ENCODE results near the gene SP1. TPM values are rescaled to one million over a fixed set of nuclear protein-coding genes. Genes with fewer than 3 reads are reported as not detected.

The SP1 gene
- total RNA-seq, 4 donors from 2014 or later = 58.2 to 78.4 (median 62.0) TPM

DNA sequence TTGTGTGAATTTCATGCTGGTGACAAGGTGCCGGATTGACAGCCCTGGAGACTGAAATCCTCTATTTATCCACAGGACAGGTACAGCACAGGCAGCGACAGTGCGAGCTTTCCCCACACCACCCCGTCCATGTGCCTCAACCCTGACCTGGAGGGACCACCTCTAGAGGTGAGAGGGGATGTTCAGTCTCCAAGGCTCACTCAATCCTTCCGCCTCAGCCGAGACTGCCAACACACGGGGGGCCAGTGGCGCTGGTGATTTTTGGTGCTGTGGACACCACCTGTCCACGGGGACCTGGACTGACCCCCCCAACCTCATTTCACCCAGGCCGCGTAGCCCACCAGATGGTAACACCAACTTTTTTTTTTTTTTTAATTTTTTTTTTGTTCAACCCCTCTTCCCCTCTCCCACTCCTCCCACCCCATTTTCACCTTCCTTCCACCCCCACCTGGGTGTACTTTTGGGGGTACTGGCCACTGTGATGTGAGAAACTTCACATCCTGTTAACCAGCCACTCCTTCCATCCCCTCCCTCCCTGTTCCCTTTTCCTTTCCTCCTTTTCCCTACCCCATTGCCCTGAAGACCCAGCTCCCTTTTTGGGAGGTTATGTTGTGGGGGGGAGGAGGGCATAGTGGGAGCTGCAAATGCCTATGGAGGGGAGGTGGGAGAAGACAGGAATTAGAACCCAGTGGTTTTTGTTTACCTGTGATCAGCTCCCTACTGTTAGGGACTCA is 84.9 kb downstream of the SP1 start:
- intact Hi-C loops (cut with DNase I) = no loop called here
- H3K27me3 ChIP-seq = no peaks in the 10 kb centered on the region
- H3K27ac ChIP-seq = peak overlapping the region in 1 of 4 donors; percentile 4
- H3K9me3 ChIP-seq = no peaks in the 10 kb centered on the region
- no peak overlapping the region for H3K4me3 ChIP-seq
- TF ChIP-seq, protein P1, sequence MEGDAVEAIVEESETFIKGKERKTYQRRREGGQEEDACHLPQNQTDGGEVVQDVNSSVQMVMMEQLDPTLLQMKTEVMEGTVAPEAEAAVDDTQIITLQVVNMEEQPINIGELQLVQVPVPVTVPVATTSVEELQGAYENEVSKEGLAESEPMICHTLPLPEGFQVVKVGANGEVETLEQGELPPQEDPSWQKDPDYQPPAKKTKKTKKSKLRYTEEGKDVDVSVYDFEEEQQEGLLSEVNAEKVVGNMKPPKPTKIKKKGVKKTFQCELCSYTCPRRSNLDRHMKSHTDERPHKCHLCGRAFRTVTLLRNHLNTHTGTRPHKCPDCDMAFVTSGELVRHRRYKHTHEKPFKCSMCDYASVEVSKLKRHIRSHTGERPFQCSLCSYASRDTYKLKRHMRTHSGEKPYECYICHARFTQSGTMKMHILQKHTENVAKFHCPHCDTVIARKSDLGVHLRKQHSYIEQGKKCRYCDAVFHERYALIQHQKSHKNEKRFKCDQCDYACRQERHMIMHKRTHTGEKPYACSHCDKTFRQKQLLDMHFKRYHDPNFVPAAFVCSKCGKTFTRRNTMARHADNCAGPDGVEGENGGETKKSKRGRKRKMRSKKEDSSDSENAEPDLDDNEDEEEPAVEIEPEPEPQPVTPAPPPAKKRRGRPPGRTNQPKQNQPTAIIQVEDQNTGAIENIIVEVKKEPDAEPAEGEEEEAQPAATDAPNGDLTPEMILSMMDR (IDR thresholded peaks at IDR 0.05) = no peak
- TF ChIP-seq POLR2A (IDR thresholded peaks at IDR 0.05) = no peak
- 84 to 90% methylated on average over 11 of the region's 11 CpGs for WGBS, 2 donors
- no peak for DNase-seq
- H3K36me3 ChIP-seq = peaks cover 82 to 100% (median 87%) of the 10 kb centered on the region in 3 donors
- peaks cover 0 to 71% (median 25%) of the 10 kb centered on the region in 3 donors for H3K4me1 ChIP-seq

DNA sequence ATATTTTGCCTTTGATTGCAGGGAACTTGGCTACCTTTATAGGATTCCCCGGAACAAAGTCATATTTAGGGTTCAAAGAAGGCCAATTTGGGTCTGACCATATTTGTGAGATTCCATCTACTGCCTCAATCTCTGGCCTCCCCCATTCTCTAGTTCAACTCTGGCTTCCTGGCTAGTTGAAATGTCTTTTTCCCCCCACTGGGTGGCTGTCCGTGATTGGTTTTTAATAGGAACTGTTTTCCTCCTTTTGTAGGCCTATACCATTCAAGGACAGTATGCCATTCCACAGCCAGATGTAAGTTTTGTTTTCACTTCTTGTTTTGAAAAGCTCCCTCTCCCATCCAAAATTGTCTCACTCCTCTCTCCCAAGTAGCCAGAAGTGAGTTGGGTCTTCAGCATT is 85.7 kb downstream of the SP1 start:
- Histone ChIP-seq H3K4me3 (no peak overlapping the region), H3K9me3 (no peaks in the 10 kb centered on the region), H3K27me3 (no peaks in the 10 kb centered on the region), H3K36me3 (peaks cover 75 to 100% (median 87%) of the 10 kb centered on the region in 3 donors), H3K27ac (peak overlapping the region in 1 of 4 donors; percentile 4), H3K4me1 (peaks cover 0 to 67% (median 25%) of the 10 kb centered on the region in 3 donors)
- no peak for DNase-seq
- 52 to 58% methylated on average over 2 of the region's 2 CpGs for WGBS, 2 donors
- intact Hi-C loops (cut with DNase I) = no loop called here
- TF ChIP-seq POLR2A (IDR thresholded peaks at IDR 0.05) = no peak
- TF ChIP-seq, protein P1 (IDR thresholded peaks at IDR 0.05) = peak in 1 of 6 experiments; percentile 9

Other genes starting within 250 kb of the SP1 start
- 10 to 100 TPM in 2 of 4 donors, 1 to 10 TPM in 2; 6.9 to 21.2 (median 9.8) TPM for gene ZNF740, start 199.5 kb upstream of the SP1 start, total RNA-seq
- gene CSAD, start 199.3 kb upstream of the SP1 start, total RNA-seq = 10 to 100 TPM; 11.4 to 30.5 (median 15.7) TPM
- gene ITGB7, start 172.9 kb upstream of the SP1 start, total RNA-seq = 1 to 10 TPM; 4.2 to 7.2 (median 5.9) TPM
- gene RARG, start 148.0 kb upstream of the SP1 start, total RNA-seq = 100 to 1,000 TPM in 3 of 4 donors, 10 to 100 TPM in 1; 98.0 to 171 (median 125) TPM
- 10 to 100 TPM; 32.2 to 85.6 (median 48.0) TPM for gene ESPL1, start 111.9 kb upstream of the SP1 start, total RNA-seq
- 100 to 1,000 TPM; 203 to 638 (median 324) TPM for gene PFDN5, start 84.6 kb upstream of the SP1 start, total RNA-seq
- 10 to 100 TPM; 25.2 to 33.2 (median 28.3) TPM for gene MYG1, start 80.5 kb upstream of the SP1 start, total RNA-seq
- gene AAAS, start 58.6 kb upstream of the SP1 start, total RNA-seq = 10 to 100 TPM; 29.4 to 33.9 (median 30.0) TPM
- not detected for gene SP7, start 43.8 kb upstream of the SP1 start, total RNA-seq
- under 1 TPM in 1 of 4 donors, not detected in 3; 0.76 TPM for gene AMHR2, start 43.7 kb downstream of the SP1 start, total RNA-seq
- 10 to 100 TPM; 24.9 to 72.9 (median 51.1) TPM for gene PRR13, start 61.6 kb downstream of the SP1 start, total RNA-seq
- gene PCBP2, start 71.9 kb downstream of the SP1 start, total RNA-seq = 100 to 1,000 TPM; 202 to 400 (median 287) TPM
- gene MAP3K12, start 119.3 kb downstream of the SP1 start, total RNA-seq = 1 to 10 TPM in 3 of 4 donors, under 1 TPM in 1; 0.80 to 8.4 (median 2.7) TPM
- 10 to 100 TPM; 19.5 to 25.9 (median 22.7) TPM for gene TARBP2, start 121.1 kb downstream of the SP1 start, total RNA-seq
- under 1 TPM in 1 of 4 donors, not detected in 3; 0.70 TPM for gene NPFF, start 127.3 kb downstream of the SP1 start, total RNA-seq
- 10 to 100 TPM; 12.5 to 28.0 (median 20.6) TPM for gene ATF7, start 246.2 kb downstream of the SP1 start, total RNA-seq

All from esophagus squamous epithelium (tissue), 5 donors.